MM.1S (cell line): ENCODE measurements around the gene ENTPD8.

Experiments
- DNase-seq: peaks from one replicate; pipeline ENCODE4 v3.0.0-alpha.2; 2015
- H2AFZ ChIP-seq: fragments of 300-600 bp; sonication (generic); 2 replicates; pipeline ENCODE4 v1.6.0; 2016; ENCODE audit warnings: antibody characterized with exemption, low read length
- H3F3A ChIP-seq: fragments of 300-600 bp; sonication (generic); 2 replicates; pipeline ENCODE4 v1.6.1; 2016; ENCODE audit warnings: mild to moderate bottlenecking, antibody characterized with exemption, low read length, moderate library complexity, mixed read lengths; ENCODE audit not compliant: insufficient read depth
- H3K27ac ChIP-seq: fragments of 300-600 bp; sonication (generic); 2 replicates; pipeline ENCODE4 v1.5.1; 2016; ENCODE audit warnings: mild to moderate bottlenecking, low read length
- H3K27me3 ChIP-seq: fragments of 300-600 bp; sonication (generic); replicated peaks from 2 replicates; pipeline ENCODE4 v1.6.0; 2016; ENCODE audit warnings: low read length; ENCODE audit not compliant: insufficient read depth
- H3K36me3 ChIP-seq: fragments of 300-600 bp; sonication (generic); replicated peaks from 2 replicates; pipeline ENCODE4 v1.6.1; 2016; ENCODE audit warnings: mild to moderate bottlenecking, low read length, mixed read lengths; ENCODE audit not compliant: insufficient read depth
- H3K4me1 ChIP-seq: fragments of 300-600 bp; sonication (generic); 2 replicates; pipeline ENCODE4 v1.6.1; 2016; ENCODE audit warnings: low read length, mixed read lengths
- H3K4me2 ChIP-seq: fragments of 300-600 bp; sonication (generic); 2 replicates; pipeline ENCODE4 v1.6.0; 2016; ENCODE audit warnings: low read depth, low read length
- H3K4me3 ChIP-seq: fragments of 300-600 bp; sonication (generic); 2 replicates; pipeline ENCODE4 v1.5.1; 2016; ENCODE audit warnings: low read length, mixed read lengths
- H3K79me2 ChIP-seq: fragments of 300-600 bp; sonication (generic); 2 replicates; pipeline ENCODE4 v1.6.1; 2016; ENCODE audit warnings: mixed run types, low read length, mixed read lengths
- H3K9ac ChIP-seq: fragments of 300-600 bp; sonication (generic); 2 replicates; pipeline ENCODE4 v1.6.1; 2016; ENCODE audit warnings: low read length, mixed read lengths
- H3K9me2 ChIP-seq: fragments of 300-600 bp; sonication (generic); replicated peaks from 2 replicates; pipeline ENCODE4 v1.6.1; 2016; ENCODE audit warnings: mild to moderate bottlenecking, low read length, mixed read lengths; ENCODE audit not compliant: insufficient read depth
- H3K9me3 ChIP-seq: fragments of 300-600 bp; sonication (generic); replicated peaks from 2 replicates; pipeline ENCODE4 v1.6.1; 2016; ENCODE audit warnings: mild to moderate bottlenecking, low read length, mixed read lengths; ENCODE audit not compliant: insufficient read depth
- H4K20me1 ChIP-seq: fragments of 300-600 bp; sonication (generic); 2 replicates; pipeline ENCODE4 v1.6.1; 2016; ENCODE audit warnings: mild to moderate bottlenecking, low read length, moderate library complexity, mixed read lengths; ENCODE audit not compliant: insufficient read depth
- EZH2 ChIP-seq: fragments of 300-600 bp; sonication (generic); optimal IDR thresholded peaks from 2 replicates; pipeline ENCODE3; 2017; ENCODE audit warnings: low read depth, mild to moderate bottlenecking, antibody characterized with exemption, low read length, mixed read lengths
- EZH2phosphoT487 ChIP-seq: fragments of 300-600 bp; sonication (generic); IDR thresholded peaks from 2 replicates; pipeline ENCODE4 v1.6.1; 2018; ENCODE audit warnings: antibody characterized with exemption, low read length
- TF ChIP-seq, protein P1 (sequence below): fragments of 300-600 bp; sonication (generic); IDR thresholded peaks from 2 replicates; pipeline ENCODE4 v1.5.1; 2016; ENCODE audit warnings: antibody characterized with exemption, low read length, mixed read lengths

The ENTPD8 gene

DNA sequence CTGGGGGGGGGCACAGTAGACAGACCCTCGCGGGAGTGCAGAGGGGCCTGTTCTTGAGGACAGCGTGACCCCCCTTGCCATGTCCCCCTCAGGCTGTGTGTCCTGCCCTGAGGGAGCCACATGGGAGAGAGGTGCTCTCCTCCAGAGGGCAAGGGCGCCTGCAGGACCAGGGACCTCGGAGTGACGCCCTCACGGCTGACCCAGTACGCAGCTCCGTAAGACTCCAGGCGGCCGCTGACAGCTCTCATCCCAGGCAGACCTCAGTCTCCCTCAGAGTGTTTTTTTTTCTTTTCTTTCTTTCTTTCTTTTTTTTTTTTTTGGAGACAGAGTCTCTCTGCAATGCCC is 45.5 kb downstream of the ENTPD8 start:
- Histone ChIP-seq H3K36me3 (no peaks in the 10 kb centered on the region), H3K4me1 (no peaks in the 10 kb centered on the region)

DNA sequence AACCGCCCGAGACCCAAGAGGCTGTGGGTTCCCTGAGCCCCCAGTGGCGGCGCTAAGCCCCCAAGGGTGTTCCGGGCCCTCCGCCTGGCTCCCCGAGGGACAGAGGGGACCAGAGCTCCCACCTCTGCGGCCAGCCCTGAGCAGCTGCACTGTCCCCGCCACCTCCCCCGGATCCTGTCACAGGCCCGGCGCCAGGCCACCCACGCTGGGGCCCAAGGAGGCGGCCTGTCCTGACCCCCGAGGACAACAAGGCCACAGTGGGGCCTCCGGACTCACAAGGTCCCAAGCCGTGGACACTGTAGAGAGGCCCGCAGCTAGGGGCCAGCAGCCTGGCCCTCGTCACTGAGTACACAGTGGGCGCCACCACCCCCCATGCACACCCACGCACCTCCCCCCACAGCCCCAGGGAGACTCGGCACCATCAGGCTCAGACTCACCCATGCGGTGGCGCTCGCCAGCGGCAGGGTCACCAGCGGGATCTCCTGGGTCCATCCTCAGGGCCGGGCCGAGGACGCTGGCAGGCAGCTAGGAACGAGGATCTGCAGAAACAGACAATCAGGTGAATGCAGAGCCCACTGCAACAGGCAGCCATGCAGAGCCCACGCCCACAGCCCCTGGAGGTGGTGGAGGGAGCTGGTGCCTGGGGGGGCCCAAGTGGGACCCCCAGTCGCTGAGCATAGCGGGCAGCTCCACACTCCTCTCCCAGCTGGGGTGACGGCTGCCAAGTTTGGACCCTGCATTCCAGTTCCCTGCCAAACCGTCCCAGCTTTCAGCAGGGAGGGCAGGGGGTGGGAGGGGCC is 46.1 kb downstream of the ENTPD8 start:
- Histone ChIP-seq H3K27me3 (no peaks in the 10 kb centered on the region), H3F3A (no peaks in the 10 kb centered on the region), H4K20me1 (no peaks in the 10 kb centered on the region), H3K4me2 (no peak overlapping the region), H2AFZ (no peak overlapping the region), H3K9me2 (no peaks in the 10 kb centered on the region), H3K4me1 (no peaks in the 10 kb centered on the region), H3K27ac (no peak overlapping the region), H3K4me3 (no peak overlapping the region), H3K79me2 (no peaks in the 10 kb centered on the region), H3K36me3 (no peaks in the 10 kb centered on the region), H3K9ac (no peak overlapping the region), H3K9me3 (no peaks in the 10 kb centered on the region)
- TF ChIP-seq EZH2 (no peak), EZH2phosphoT487 (no peak)
- TF ChIP-seq, protein P1, sequence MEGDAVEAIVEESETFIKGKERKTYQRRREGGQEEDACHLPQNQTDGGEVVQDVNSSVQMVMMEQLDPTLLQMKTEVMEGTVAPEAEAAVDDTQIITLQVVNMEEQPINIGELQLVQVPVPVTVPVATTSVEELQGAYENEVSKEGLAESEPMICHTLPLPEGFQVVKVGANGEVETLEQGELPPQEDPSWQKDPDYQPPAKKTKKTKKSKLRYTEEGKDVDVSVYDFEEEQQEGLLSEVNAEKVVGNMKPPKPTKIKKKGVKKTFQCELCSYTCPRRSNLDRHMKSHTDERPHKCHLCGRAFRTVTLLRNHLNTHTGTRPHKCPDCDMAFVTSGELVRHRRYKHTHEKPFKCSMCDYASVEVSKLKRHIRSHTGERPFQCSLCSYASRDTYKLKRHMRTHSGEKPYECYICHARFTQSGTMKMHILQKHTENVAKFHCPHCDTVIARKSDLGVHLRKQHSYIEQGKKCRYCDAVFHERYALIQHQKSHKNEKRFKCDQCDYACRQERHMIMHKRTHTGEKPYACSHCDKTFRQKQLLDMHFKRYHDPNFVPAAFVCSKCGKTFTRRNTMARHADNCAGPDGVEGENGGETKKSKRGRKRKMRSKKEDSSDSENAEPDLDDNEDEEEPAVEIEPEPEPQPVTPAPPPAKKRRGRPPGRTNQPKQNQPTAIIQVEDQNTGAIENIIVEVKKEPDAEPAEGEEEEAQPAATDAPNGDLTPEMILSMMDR: no peak
- DNase-seq: no peak

More for the DNA sequence above, 45.5 kb downstream of the ENTPD8 start:
- TF ChIP-seq EZH2phosphoT487 (no peak), EZH2 (no peak)
- TF ChIP-seq, protein P1: no peak
- Histone ChIP-seq H3K27ac (no peak overlapping the region), H3K4me2 (no peak overlapping the region), H4K20me1 (no peaks in the 10 kb centered on the region), H3K9me2 (no peaks in the 10 kb centered on the region), H2AFZ (no peak overlapping the region), H3K27me3 (no peaks in the 10 kb centered on the region), H3K79me2 (no peaks in the 10 kb centered on the region), H3K9me3 (no peaks in the 10 kb centered on the region), H3F3A (no peaks in the 10 kb centered on the region), H3K9ac (no peak overlapping the region), H3K4me3 (no peak overlapping the region)
- no peak for DNase-seq

DNA sequence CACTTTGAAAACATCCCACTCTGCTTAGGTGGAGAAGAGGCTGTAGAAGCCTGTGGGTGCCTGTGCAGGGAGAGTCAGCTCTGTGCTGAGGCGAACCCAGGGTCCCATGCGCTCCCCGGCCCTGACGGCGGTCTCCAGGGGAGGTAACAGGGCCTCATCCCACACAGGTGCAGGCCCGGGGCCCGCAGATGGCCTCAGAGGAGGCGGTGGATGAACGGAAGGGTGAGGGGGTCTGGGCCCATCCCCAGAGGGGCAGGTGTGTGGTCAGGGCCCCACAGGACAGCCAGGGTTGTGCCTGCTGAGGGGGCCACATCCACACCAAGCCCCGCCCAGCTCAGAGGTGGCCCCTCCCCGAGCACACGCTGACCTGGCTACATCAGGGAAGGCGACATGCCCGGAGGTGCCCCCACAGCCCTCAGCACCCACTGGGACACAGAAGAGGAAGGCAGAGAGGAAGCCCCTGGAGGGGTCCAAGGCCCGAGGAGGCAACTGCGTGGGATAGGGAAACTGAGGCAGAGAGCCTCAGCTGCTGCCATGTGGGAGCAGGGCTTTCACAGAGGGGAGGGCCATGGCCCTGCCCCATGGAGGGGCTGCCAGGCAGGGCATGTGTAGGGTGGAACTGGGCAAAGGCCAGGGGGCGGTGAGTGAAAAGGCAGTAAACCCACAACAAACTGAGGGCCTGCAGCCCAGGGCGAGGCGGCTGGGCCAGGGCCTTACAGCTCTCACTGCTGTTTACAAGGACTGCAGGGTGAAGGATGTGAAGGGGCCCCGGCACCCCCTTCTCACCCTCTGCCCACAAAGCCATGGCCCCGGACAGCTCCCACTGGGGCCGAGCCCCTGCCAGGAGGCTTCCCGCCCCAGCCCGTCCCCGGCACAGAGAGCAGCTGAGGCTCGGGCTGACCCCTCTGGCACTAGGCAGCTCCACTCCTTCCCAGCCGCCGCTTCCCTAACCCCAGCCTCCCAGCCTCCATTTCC is 47.7 kb downstream of the ENTPD8 start:
- Histone ChIP-seq H3F3A (no peaks in the 10 kb centered on the region), H3K36me3 (no peaks in the 10 kb centered on the region), H3K79me2 (no peaks in the 10 kb centered on the region), H3K27me3 (no peaks in the 10 kb centered on the region), H3K9me2 (no peaks in the 10 kb centered on the region), H3K9me3 (no peaks in the 10 kb centered on the region), H3K4me1 (no peaks in the 10 kb centered on the region), H3K4me2 (no peak overlapping the region), H3K9ac (no peak overlapping the region), H4K20me1 (no peaks in the 10 kb centered on the region), H3K27ac (no peak overlapping the region), H3K4me3 (no peak overlapping the region), H2AFZ (no peak overlapping the region)
- no peak for DNase-seq
- TF ChIP-seq EZH2: no peak
- no peak for TF ChIP-seq EZH2phosphoT487
- TF ChIP-seq, protein P1: no peak
